Neural crest cell (in vitro differentiated cells): ENCODE measurements around the gene DOCK4. TPM values are rescaled to one million over a fixed set of nuclear protein-coding genes. Genes with fewer than 3 reads are reported as not detected.
A peak's percentile ranks its signal among the peaks of the same experiment; 100 is the strongest.

Source experiments
- DNase-seq: peaks from one replicate; pipeline ENCODE4 v3.0.0; 2021; ENCODE audit warnings: low read depth, mixed read lengths, low spot score
- H3K27ac Mint-ChIP-seq: one replicate; pipeline ENCODE4 v1.8.0; 2021; ENCODE audit warnings: mild to moderate bottlenecking, mixed read lengths; ENCODE audit not compliant: unreplicated experiment
- H3K27me3 Mint-ChIP-seq: 2 replicates; pipeline ENCODE4 v1.8.0; 2021; ENCODE audit warnings: low read depth, mild to moderate bottlenecking, mixed read lengths
- H3K36me3 Mint-ChIP-seq: 2 replicates; pipeline ENCODE4 v1.8.0; 2021; ENCODE audit warnings: low read depth, mild to moderate bottlenecking, mixed read lengths
- H3K4me1 Mint-ChIP-seq: 2 replicates; pipeline ENCODE4 v1.8.0; 2021; ENCODE audit warnings: mixed read lengths
- H3K4me3 Mint-ChIP-seq: one replicate; pipeline ENCODE4 v1.8.0; 2021; ENCODE audit warnings: mild to moderate bottlenecking, mixed read lengths
- H3K9me3 Mint-ChIP-seq: 2 replicates; pipeline ENCODE4 v1.8.0; 2021; ENCODE audit warnings: mixed read lengths
- CTCF ChIP-seq: fragments of 200-600 bp; sonication (generic); conservative IDR thresholded peaks from 2 replicates; pipeline ENCODE4 v1.5.0; 2021; ENCODE audit warnings: antibody characterized with exemption, mild to moderate bottlenecking
- total RNA-seq: library from RNA; stranded (reverse); gene quantifications from 2 replicates; pipeline ENCODE4 v1.2.1, GENCODE V29; 2021

The DOCK4 gene
- total RNA-seq, 1 donor from 2014 or later: 15.3 TPM

- H3K27me3 Mint-ChIP-seq: no peaks in the 10 kb centered on the region
- no peak overlapping the region for H3K27ac Mint-ChIP-seq
- DNase-seq: no peak
- H3K36me3 Mint-ChIP-seq: peaks cover 2% of the 10 kb centered on the region
- no peak overlapping the region for H3K4me3 Mint-ChIP-seq
- H3K9me3 Mint-ChIP-seq: no peaks in the 10 kb centered on the region
- H3K4me1 Mint-ChIP-seq: peaks cover 9% of the 10 kb centered on the region
- TF ChIP-seq CTCF: no peak
Measured at GRCh38 chr7:112214883-112215282, 8.7 kb upstream of the DOCK4 start.

DNA sequence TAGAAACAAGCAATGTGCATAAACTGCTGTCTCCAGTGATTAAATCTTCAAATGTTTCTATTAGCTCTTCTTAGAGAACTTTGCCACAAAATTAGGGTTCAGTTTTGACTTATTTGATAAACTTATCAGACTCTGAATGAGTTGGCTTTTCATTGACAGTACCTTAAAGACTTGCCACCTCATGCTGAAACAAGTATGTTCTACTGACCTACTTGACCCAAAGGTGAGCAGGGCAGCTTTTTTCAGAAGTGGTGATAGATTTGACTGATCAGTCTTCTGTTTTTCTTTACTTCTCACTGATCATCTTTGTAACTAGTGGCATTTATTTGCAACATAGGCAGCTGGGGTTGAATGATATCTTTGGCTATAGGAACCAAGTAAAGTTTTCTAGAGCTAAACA lies 8.1 kb upstream of the DOCK4 start:
- no peak for TF ChIP-seq CTCF
- no peak for DNase-seq
- Mint-ChIP-seq H3K27ac (no peak overlapping the region), H3K36me3 (peaks cover 2% of the 10 kb centered on the region), H3K27me3 (no peaks in the 10 kb centered on the region), H3K4me3 (no peak overlapping the region), H3K4me1 (peaks cover 9% of the 10 kb centered on the region), H3K9me3 (no peaks in the 10 kb centered on the region)

DNA sequence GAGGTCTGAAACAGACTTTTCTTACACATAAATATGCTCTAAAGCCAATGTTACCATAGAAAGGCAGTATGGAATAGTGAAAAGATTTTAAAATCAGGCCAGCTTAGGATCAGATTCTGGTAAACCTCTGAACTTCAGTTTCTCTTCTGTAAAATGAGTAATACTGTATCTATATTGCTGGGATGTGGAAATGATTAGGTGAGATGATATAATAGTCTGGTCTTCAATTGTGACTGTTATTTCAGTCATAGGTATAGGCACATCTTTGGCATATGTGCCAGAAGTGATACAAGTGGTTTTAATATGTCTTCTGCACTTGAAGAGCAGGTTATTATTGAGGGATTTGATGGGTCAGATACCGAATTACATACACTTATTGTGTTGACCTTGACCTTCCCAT lies 7.5 kb upstream of the DOCK4 start:
- H3K4me3 Mint-ChIP-seq: no peak overlapping the region
- no peak for TF ChIP-seq CTCF
- peaks cover 2% of the 10 kb centered on the region for H3K36me3 Mint-ChIP-seq
- H3K4me1 Mint-ChIP-seq: peaks cover 9% of the 10 kb centered on the region
- no peaks in the 10 kb centered on the region for H3K27me3 Mint-ChIP-seq
- H3K27ac Mint-ChIP-seq: no peak overlapping the region
- H3K9me3 Mint-ChIP-seq: no peaks in the 10 kb centered on the region
- DNase-seq: no peak

GRCh38 chr7:112212571-112212970 lies 6.4 kb upstream of the DOCK4 start:
- Mint-ChIP-seq H3K27me3 (no peaks in the 10 kb centered on the region), H3K4me3 (no peak overlapping the region), H3K4me1 (peaks cover 11% of the 10 kb centered on the region), H3K27ac (no peak overlapping the region), H3K9me3 (no peaks in the 10 kb centered on the region), H3K36me3 (peaks cover 2% of the 10 kb centered on the region)
- no peak for TF ChIP-seq CTCF
- DNase-seq: no peak

DNA sequence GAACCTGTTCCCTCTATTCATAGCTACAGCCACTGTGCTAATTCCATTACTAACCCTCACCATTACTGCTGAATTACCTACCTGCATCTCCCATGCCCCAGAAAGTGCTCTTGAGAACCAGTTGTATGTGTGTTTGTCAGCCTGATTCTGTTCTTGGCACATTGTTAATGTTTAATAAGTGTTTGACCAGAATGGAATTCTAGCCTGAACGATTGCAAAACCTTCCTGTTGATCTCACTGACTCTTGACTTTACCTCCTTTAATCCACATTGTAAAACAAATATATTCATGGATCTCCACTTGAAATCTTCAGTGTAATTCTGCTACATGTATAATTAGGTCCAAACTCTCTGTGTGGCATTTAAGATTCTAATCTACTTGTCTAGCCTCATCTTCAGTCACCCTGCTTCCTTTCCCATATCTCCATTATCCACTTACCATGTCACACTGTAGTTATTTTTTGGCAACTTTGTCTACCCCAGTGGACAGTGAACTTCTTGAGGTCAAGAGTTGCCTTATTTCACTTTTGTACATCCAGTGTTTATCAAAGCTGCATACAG lies 5.2 kb upstream of the DOCK4 start:
- Mint-ChIP-seq H3K36me3 (peaks cover 2% of the 10 kb centered on the region), H3K9me3 (no peaks in the 10 kb centered on the region), H3K4me1 (peaks cover 23% of the 10 kb centered on the region), H3K27me3 (no peaks in the 10 kb centered on the region), H3K27ac (no peak overlapping the region), H3K4me3 (peak overlapping the region; percentile 4)
- TF ChIP-seq CTCF: no peak
- no peak for DNase-seq
